ENCODE results near the gene ZDHHC12. TPM values are rescaled to one million over a fixed set of nuclear protein-coding genes. Genes with fewer than 3 reads are reported as not detected.
"Not testable (repeated sequence)": the region's sequence is repeated elsewhere in the genome, so short reads cannot be mapped to it uniquely, and the experiment has no call there.

The ZDHHC12 gene
- total RNA-seq, 1 donor from 2014 or later: 27.4 TPM

GRCh38 chr9:128704356-128704670 is 19.6 kb downstream of the ZDHHC12 start:
- TF ChIP-seq CTCF (IDR thresholded peaks at IDR 0.05; ENCODE audit: insufficient read depth, low read length, severe bottlenecking): no peak
- Histone ChIP-seq H3K4me3 (ENCODE audit: low read depth, low read length) (no peak overlapping the region), H3K27me3 (ENCODE audit: control insufficient read depth, insufficient read depth, low read length) (no peaks in the 10 kb centered on the region), H3K36me3 (ENCODE audit: control insufficient read depth, insufficient read depth, low read length) (no peaks in the 10 kb centered on the region)
- DNase-seq (ENCODE audit: low read depth) (no peak), FAIRE-seq (no peak)

GRCh38 chr9:128703616-128704355 is 20.1 kb downstream of the ZDHHC12 start:
- Histone ChIP-seq H3K27me3 (ENCODE audit: control insufficient read depth, insufficient read depth, low read length) (no peaks in the 10 kb centered on the region), H3K4me3 (ENCODE audit: low read depth, low read length) (no peak overlapping the region), H3K36me3 (ENCODE audit: control insufficient read depth, insufficient read depth, low read length) (no peaks in the 10 kb centered on the region)
- no peak for DNase-seq (ENCODE audit: low read depth)
- TF ChIP-seq CTCF (IDR thresholded peaks at IDR 0.05; ENCODE audit: insufficient read depth, low read length, severe bottlenecking): no peak
- no peak for FAIRE-seq

- DNase-seq (ENCODE audit: low read depth): no peak
- no peak for FAIRE-seq
- H3K4me3 ChIP-seq (ENCODE audit: low read depth, low read length): peak overlapping the region; percentile 52
- no peaks in the 10 kb centered on the region for H3K36me3 ChIP-seq (ENCODE audit: control insufficient read depth, insufficient read depth, low read length)
- TF ChIP-seq CTCF (IDR thresholded peaks at IDR 0.05; ENCODE audit: insufficient read depth, low read length, severe bottlenecking): no peak
- no peaks in the 10 kb centered on the region for H3K27me3 ChIP-seq (ENCODE audit: control insufficient read depth, insufficient read depth, low read length)
These were observed 20.8 kb downstream of the ZDHHC12 start for GRCh38 chr9:128702949-128703615.

GRCh38 chr9:128702445-128702948 is 21.4 kb downstream of the ZDHHC12 start, which contains the start of gene PKN3:
Gene PKN3, plus strand, starts transcription at chr9:128702503. Its CDS starts 413 bp downstream, at chr9:128702916.
- Histone ChIP-seq H3K36me3 (ENCODE audit: control insufficient read depth, insufficient read depth, low read length) (no peaks in the 10 kb centered on the region), H3K4me3 (ENCODE audit: low read depth, low read length) (peak within 1 kb of the TSS; percentile 52), H3K27me3 (ENCODE audit: control insufficient read depth, insufficient read depth, low read length) (no peaks in the 10 kb centered on the region)
- no peak for FAIRE-seq
- DNase-seq (ENCODE audit: low read depth): peak; percentile 46
- TF ChIP-seq CTCF (IDR thresholded peaks at IDR 0.05; ENCODE audit: insufficient read depth, low read length, severe bottlenecking): peak; percentile 89

GRCh38 chr9:128701227-128701854 is 22.6 kb downstream of the ZDHHC12 start:
- no peak for DNase-seq (ENCODE audit: low read depth)
- H3K36me3 ChIP-seq (ENCODE audit: control insufficient read depth, insufficient read depth, low read length): no peaks in the 10 kb centered on the region
- FAIRE-seq: no peak
- no peak for TF ChIP-seq CTCF (IDR thresholded peaks at IDR 0.05; ENCODE audit: insufficient read depth, low read length, severe bottlenecking)
- no peaks in the 10 kb centered on the region for H3K27me3 ChIP-seq (ENCODE audit: control insufficient read depth, insufficient read depth, low read length)
- no peak overlapping the region for H3K4me3 ChIP-seq (ENCODE audit: low read depth, low read length)

- DNase-seq (ENCODE audit: low read depth); H3K36me3 ChIP-seq (ENCODE audit: control insufficient read depth, insufficient read depth, low read length); FAIRE-seq: not testable (repeated sequence)
These were observed 24.7 kb downstream of the ZDHHC12 start for GRCh38 chr9:128699096-128699795.

More at GRCh38 chr9:128699096-128699795, 24.7 kb downstream of the ZDHHC12 start:
- H3K4me3 ChIP-seq (ENCODE audit: low read depth, low read length); H3K27me3 ChIP-seq (ENCODE audit: control insufficient read depth, insufficient read depth, low read length): not testable (repeated sequence)
